HG02885 (cell line): ENCODE measurements around the gene LONRF2.
"Not testable (repeated sequence)": the region's sequence is repeated elsewhere in the genome, so short reads cannot be mapped to it uniquely, and the experiment has no call there.

Experiments used
- ATAC-seq: cut with Tn5 transposase; IDR thresholded peaks from one replicate; pipeline ENCODE4 v1.9.1; 2021; ENCODE audit warnings: mild to moderate bottlenecking; ENCODE audit not compliant: unreplicated experiment, poor library complexity

Gene LONRF2

GRCh38 chr2:100257939-100258338, 64.4 kb downstream of the LONRF2 start:
- no peak for ATAC-seq

GRCh38 chr2:100256849-100257248, 65.5 kb downstream of the LONRF2 start:
- ATAC-seq: no peak

GRCh38 chr2:100256416-100256815, 65.9 kb downstream of the LONRF2 start:
- no peak for ATAC-seq

- no peak for ATAC-seq
These were observed 67.6 kb downstream of the LONRF2 start for GRCh38 chr2:100254646-100255210.

- ATAC-seq: no peak
These were observed 68.5 kb downstream of the LONRF2 start for GRCh38 chr2:100253786-100254185.

- no peak for ATAC-seq
These were observed 69.2 kb downstream of the LONRF2 start for GRCh38 chr2:100252811-100253698.

- ATAC-seq: no peak
These were observed 71.7 kb downstream of the LONRF2 start for GRCh38 chr2:100250645-100251044.

GRCh38 chr2:100248971-100249370, 73.3 kb downstream of the LONRF2 start:
- ATAC-seq: no peak

- not testable (repeated sequence) for ATAC-seq
These were observed 73.7 kb downstream of the LONRF2 start for GRCh38 chr2:100248556-100248955.

- ATAC-seq: peak; percentile 24
These were observed 74.3 kb downstream of the LONRF2 start for GRCh38 chr2:100248044-100248330.

GRCh38 chr2:100247256-100248043, 74.9 kb downstream of the LONRF2 start:
- peak; percentile 77 for ATAC-seq

- ATAC-seq: no peak
These were observed 75.8 kb downstream of the LONRF2 start for GRCh38 chr2:100246163-100247145.

GRCh38 chr2:100245681-100246080, 76.6 kb downstream of the LONRF2 start:
- no peak for ATAC-seq

GRCh38 chr2:100244881-100245605, 77.3 kb downstream of the LONRF2 start:
- ATAC-seq: no peak

- no peak for ATAC-seq
These were observed 78.7 kb downstream of the LONRF2 start for GRCh38 chr2:100243631-100244030.

GRCh38 chr2:100242891-100243619, 79.2 kb downstream of the LONRF2 start:
- peak; percentile 50 for ATAC-seq

- no peak for ATAC-seq
These were observed 79.8 kb downstream of the LONRF2 start for GRCh38 chr2:100242476-100242875.

- ATAC-seq: no peak
These were observed 81.1 kb downstream of the LONRF2 start for GRCh38 chr2:100241236-100241635.

- no peak for ATAC-seq
These were observed 81.9 kb downstream of the LONRF2 start for GRCh38 chr2:100240386-100240785.
